ENCODE data around the gene GUCY2D. TPM values are rescaled to one million over a fixed set of nuclear protein-coding genes. Genes with fewer than 3 reads are reported as not detected.
"Not testable (repeated sequence)": the region's sequence is repeated elsewhere in the genome, so short reads cannot be mapped to it uniquely, and the experiment has no call there.

GUCY2D gene
- total RNA-seq, 1 donor from 2014 or later, result 0.16 TPM

GRCh38 chr17:8046929-8047768 is 44.7 kb downstream of the GUCY2D start:
- no peak for DNase-seq

GRCh38 chr17:8047769-8048110 is 45.3 kb downstream of the GUCY2D start:
- no peak for DNase-seq

GRCh38 chr17:8048236-8048635 is 45.8 kb downstream of the GUCY2D start:
- no peak for DNase-seq

- no peak for DNase-seq
These were observed 46.3 kb downstream of the GUCY2D start for GRCh38 chr17:8048736-8049135.

GRCh38 chr17:8051831-8052230 is 49.4 kb downstream of the GUCY2D start:
- no peak for DNase-seq

- no peak for DNase-seq
These were observed 50.1 kb downstream of the GUCY2D start for GRCh38 chr17:8052256-8053252.

- no peak for DNase-seq
These were observed 51.2 kb downstream of the GUCY2D start for GRCh38 chr17:8053600-8053999.

GRCh38 chr17:8055851-8056231 is 53.4 kb downstream of the GUCY2D start:
- DNase-seq, result no peak

GRCh38 chr17:8056232-8056975 is 54.0 kb downstream of the GUCY2D start:
- DNase-seq, result no peak

GRCh38 chr17:8056976-8057625 is 54.7 kb downstream of the GUCY2D start:
- DNase-seq, result no peak

GRCh38 chr17:8057691-8058114 is 55.3 kb downstream of the GUCY2D start:
- no peak for DNase-seq

GRCh38 chr17:8059131-8059530 is 56.7 kb downstream of the GUCY2D start:
- no peak for DNase-seq

GRCh38 chr17:8060274-8060673 is 57.9 kb downstream of the GUCY2D start:
- DNase-seq, result no peak

- not testable (repeated sequence) for DNase-seq
These were observed 59.4 kb downstream of the GUCY2D start for GRCh38 chr17:8061851-8062250.

- no peak for DNase-seq
These were observed 60.0 kb downstream of the GUCY2D start for GRCh38 chr17:8062435-8062806.

- no peak for DNase-seq
These were observed 60.5 kb downstream of the GUCY2D start for GRCh38 chr17:8062807-8063483.

GRCh38 chr17:8063761-8064534 is 61.5 kb downstream of the GUCY2D start:
- DNase-seq, result no peak

GRCh38 chr17:8064561-8065019 is 62.2 kb downstream of the GUCY2D start:
- DNase-seq, result no peak

- no peak for DNase-seq
These were observed 64.7 kb downstream of the GUCY2D start for GRCh38 chr17:8066841-8067775.
